ENCODE measurements around the gene MAGEE1.
A peak's percentile ranks its signal among the peaks of the same experiment; 100 is the strongest.

MAGEE1 gene, protein sequence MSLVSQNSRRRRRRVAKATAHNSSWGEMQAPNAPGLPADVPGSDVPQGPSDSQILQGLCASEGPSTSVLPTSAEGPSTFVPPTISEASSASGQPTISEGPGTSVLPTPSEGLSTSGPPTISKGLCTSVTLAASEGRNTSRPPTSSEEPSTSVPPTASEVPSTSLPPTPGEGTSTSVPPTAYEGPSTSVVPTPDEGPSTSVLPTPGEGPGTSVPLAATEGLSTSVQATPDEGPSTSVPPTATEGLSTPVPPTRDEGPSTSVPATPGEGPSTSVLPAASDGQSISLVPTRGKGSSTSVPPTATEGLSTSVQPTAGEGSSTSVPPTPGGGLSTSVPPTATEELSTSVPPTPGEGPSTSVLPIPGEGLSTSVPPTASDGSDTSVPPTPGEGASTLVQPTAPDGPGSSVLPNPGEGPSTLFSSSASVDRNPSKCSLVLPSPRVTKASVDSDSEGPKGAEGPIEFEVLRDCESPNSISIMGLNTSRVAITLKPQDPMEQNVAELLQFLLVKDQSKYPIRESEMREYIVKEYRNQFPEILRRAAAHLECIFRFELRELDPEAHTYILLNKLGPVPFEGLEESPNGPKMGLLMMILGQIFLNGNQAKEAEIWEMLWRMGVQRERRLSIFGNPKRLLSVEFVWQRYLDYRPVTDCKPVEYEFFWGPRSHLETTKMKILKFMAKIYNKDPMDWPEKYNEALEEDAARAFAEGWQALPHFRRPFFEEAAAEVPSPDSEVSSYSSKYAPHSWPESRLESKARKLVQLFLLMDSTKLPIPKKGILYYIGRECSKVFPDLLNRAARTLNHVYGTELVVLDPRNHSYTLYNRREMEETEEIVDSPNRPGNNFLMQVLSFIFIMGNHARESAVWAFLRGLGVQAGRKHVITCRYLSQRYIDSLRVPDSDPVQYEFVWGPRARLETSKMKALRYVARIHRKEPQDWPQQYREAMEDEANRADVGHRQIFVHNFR

DNA sequence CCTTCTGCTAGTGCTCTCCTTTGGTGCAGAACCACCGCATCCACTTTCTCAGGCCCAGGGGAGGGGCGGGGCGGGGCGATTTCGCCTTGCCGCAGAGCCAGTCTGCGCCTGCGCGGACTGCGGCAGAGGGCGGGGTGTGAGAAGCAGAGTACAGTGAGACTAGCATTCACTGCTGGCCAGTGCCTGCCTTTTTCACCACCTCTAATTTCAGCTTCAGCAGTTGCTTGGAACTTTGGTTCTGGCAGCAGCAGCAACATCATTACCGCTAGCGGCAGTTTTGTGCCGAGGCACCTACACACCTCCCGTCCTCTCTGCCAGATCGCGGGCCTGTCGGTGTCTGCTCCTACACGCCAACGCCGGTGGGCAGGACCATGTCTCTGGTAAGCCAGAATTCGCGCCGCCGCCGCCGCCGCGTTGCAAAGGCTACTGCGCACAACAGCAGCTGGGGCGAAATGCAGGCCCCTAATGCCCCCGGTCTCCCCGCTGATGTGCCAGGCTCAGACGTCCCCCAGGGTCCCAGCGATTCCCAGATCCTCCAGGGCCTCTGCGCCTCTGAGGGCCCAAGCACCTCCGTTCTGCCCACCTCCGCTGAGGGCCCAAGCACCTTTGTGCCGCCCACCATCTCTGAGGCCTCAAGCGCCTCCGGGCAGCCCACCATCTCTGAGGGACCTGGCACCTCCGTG, at the start of gene MAGEE1:
Gene MAGEE1, plus strand, starts transcription at position 151 of the 683 bp plus-strand sequence. Its CDS starts 221 bp downstream, at position 372.
- DNase-seq (ENCODE audit: low spot score) = peak; percentile 84

DNA sequence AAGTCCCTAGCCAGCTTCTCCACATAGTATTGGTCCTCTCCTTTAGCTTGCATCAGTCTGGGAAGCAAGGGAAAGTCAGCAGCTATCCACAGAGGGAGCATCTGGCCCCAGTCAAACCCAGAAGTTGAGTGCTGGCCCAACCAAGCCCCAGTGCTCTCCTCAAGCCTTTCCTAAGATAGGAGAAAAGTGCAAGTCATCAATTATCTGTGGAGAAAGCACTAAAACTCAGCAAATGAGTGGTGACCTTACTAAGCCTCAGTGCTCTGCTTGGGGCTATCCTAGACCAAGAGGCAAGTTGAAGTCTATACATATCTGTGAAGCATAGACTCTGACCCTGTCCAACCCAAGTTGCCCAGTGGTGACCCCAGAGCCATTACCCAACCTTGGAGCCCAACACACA, 28.5 kb upstream of the MAGEE1 start:
- DNase-seq (ENCODE audit: low spot score) = no peak

DNA sequence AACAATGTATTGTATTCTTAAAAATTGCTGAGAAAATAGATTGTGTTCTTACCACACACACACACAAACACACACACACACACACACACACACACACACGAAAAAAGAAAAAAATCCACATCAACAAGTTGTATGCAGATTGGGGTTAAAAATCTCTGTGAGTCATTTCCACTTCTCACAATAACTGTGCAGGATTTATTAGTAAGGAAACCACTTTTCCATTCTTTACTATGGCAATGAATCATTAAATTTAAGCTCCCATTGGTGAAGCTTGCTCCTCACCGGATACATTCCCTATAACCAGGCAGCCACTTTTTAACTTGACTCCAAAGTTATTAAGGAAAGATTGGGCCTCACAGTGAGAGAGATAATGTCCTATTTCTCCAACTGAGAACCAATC, 19.7 kb upstream of the MAGEE1 start:
- DNase-seq (ENCODE audit: low spot score) = no peak

- no peak for DNase-seq (ENCODE audit: low spot score)
Observed at GRCh38 chrX:76420237-76420636, 7.3 kb upstream of the MAGEE1 start.

DNA sequence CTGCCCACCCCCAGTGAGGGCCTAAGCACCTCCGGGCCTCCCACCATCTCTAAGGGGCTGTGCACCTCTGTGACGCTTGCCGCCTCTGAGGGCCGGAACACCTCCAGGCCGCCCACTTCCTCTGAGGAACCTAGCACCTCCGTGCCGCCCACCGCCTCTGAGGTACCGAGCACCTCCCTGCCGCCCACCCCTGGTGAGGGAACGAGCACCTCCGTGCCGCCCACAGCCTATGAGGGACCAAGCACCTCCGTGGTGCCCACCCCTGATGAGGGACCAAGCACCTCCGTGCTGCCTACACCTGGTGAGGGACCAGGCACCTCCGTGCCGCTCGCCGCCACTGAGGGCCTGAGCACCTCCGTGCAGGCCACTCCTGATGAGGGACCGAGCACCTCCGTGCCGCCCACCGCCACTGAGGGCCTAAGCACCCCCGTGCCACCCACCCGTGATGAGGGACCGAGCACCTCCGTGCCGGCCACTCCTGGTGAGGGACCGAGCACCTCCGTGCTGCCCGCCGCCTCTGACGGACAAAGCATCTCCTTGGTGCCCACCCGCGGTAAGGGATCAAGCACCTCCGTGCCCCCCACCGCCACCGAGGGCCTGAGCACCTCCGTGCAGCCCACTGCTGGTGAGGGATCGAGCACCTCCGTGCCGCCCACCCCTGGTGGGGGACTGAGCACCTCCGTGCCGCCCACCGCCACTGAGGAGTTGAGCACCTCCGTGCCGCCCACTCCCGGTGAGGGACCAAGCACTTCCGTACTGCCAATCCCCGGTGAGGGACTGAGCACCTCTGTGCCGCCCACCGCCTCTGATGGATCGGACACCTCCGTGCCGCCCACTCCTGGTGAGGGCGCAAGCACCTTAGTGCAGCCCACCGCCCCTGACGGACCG, 977 bp downstream of the MAGEE1 start:
- DNase-seq (ENCODE audit: low spot score) = peak; percentile 4

DNA sequence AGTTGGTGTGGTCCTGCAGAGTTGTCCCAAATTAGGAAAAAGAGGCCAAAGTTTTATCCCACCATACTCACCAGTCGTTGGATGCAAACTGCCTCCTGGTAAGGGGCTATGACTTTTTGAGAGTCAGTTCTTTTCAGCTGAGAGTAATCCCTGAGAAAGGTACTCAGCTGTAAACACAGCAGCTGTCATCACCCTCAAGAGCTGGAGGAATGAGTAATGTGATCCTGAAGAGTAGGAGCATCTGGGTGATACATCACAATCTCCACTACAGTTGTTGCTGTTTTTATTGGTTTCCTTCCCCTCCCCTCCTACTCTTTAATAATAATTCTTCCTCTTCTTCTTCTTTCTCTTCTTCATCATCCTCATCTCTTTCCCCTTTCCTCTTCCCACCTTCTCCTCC, 5.7 kb downstream of the MAGEE1 start:
- DNase-seq (ENCODE audit: low spot score) = no peak

GRCh38 chrX:76434103-76434741, 6.7 kb downstream of the MAGEE1 start:
- no peak for DNase-seq (ENCODE audit: low spot score)

GRCh38 chrX:76439188-76439587, 11.7 kb downstream of the MAGEE1 start:
- no peak for DNase-seq (ENCODE audit: low spot score)

DNA sequence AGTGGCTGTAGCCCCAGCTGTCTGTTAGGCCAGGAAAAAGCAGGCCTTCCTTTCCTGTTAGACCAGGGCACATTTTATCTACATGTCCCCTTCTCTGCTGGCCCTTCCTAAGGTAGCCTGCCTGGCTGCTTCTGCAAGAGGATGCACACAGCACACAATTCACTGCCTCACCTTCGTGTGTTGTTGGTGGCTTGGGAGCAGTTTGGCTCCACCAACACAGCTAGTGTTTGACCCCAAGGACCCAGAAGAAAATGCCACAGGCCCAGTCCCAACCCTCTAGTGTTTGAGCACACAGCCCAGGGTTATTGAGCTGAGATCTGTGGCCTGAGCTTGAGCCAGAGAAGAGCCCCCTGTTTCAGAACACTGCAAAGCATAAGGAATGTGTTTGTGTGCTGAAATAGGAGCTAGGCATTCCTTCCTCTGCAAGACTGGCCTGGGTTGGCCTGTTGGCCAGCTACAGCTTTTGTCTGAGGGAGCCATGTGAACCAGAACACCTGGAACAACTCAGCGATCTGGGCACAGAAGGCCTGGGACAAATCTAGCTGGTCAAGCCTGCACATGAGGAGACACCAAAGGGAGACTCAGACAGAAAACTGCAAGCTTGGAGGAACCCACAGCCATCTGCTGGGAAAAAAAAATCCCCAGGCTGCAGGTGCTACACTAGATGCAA, 26.4 kb downstream of the MAGEE1 start:
- DNase-seq (ENCODE audit: low spot score) = peak; percentile 2

DNA sequence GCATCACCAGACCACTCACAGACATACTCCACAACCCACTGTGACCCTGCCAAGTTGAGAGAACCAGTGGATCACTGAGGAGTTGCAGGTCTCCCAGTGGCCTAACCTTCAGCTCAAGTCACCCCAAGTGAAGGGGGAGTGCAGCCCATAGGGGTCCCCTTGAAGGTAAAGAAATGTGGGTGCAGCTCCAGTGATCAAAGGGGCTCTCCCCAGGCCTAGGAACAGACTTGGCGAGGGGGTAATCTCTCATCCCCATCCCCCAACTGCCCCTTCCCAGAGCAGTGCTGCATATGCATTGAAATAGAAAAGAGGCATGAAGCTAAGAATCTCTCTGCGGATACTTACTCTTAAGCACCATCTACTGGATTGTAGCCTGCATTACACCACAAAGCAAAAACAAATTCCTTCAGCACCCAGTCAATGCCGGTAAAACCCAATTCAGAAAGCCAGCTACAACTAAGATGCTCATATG, 27.0 kb downstream of the MAGEE1 start:
- DNase-seq (ENCODE audit: low spot score) = peak; percentile 48

DNA sequence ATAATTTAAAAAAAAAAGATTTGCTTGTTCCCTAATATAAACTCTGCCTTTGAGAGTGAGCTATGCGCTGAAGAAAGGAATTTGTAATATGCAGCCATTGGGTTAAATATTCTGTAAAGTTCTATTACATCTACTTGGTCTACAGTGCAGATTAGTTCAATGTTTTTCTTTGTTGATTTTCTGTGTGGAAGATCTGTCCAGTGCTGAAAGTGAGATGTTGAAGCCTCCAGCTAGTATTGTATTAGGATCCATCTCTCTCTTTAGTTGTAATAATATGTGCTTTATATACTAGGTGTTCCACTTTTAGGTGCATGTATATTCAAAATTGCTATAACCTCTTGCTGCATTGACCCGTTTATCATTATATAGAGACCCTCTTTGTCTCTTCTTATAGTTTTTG, 49.8 kb downstream of the MAGEE1 start:
- no peak for DNase-seq (ENCODE audit: low spot score)
